LoVo (cell line): ENCODE data around the gene ZFP62.
"Not testable (repeated sequence)": the region's sequence is repeated elsewhere in the genome, so short reads cannot be mapped to it uniquely, and the experiment has no call there.

Experiments
- DNase-seq: peaks from one replicate; pipeline ENCODE4 v3.0.0-alpha.2; 2016; ENCODE audit warnings: low spot score

ZFP62 gene

GRCh38 chr5:180860887-180861822 lies at the start of gene ZFP62:
TSS of gene ZFP62 (minus strand) at chr5:180861276. CDS start at chr5:180861219, 57 bp downstream.
- DNase-seq = peak; percentile 91

GRCh38 chr5:180910735-180911134 lies 49.7 kb upstream of the ZFP62 start:
- no peak for DNase-seq

GRCh38 chr5:180910182-180910581 lies 49.1 kb upstream of the ZFP62 start:
- DNase-seq = no peak

- DNase-seq = no peak
Measured at GRCh38 chr5:180909782-180910181, 48.7 kb upstream of the ZFP62 start.

GRCh38 chr5:180908998-180909731 lies 48.1 kb upstream of the ZFP62 start:
- no peak for DNase-seq

GRCh38 chr5:180908400-180908799 lies 47.3 kb upstream of the ZFP62 start:
- DNase-seq = no peak

GRCh38 chr5:180901319-180902009 lies 40.4 kb upstream of the ZFP62 start:
- DNase-seq = no peak

- no peak for DNase-seq
Measured at GRCh38 chr5:180900178-180900577, 39.1 kb upstream of the ZFP62 start.

GRCh38 chr5:180898621-180899246 lies 37.7 kb upstream of the ZFP62 start, which contains the start of gene BTNL8:
TSS of gene BTNL8 (plus strand) at chr5:180899159. CDS start at chr5:180899311, 152 bp downstream.
- DNase-seq = peak; percentile 37

GRCh38 chr5:180895330-180895729 lies 34.3 kb upstream of the ZFP62 start:
- not testable (repeated sequence) for DNase-seq

GRCh38 chr5:180889381-180889780 lies 28.3 kb upstream of the ZFP62 start:
- DNase-seq = no peak

- DNase-seq = peak; percentile 80
Measured at GRCh38 chr5:180885845-180886529, 24.9 kb upstream of the ZFP62 start.

- no peak for DNase-seq
Measured at GRCh38 chr5:180875860-180876426, 14.9 kb upstream of the ZFP62 start.

- DNase-seq = no peak
Measured at GRCh38 chr5:180874804-180875582, 13.9 kb upstream of the ZFP62 start.

GRCh38 chr5:180873615-180874520 lies 12.8 kb upstream of the ZFP62 start:
- no peak for DNase-seq

GRCh38 chr5:180872419-180872818 lies 11.3 kb upstream of the ZFP62 start:
- DNase-seq = no peak

- DNase-seq = no peak
Measured at GRCh38 chr5:180870276-180871068, 9.4 kb upstream of the ZFP62 start.

GRCh38 chr5:180869587-180869986 lies 8.5 kb upstream of the ZFP62 start:
- DNase-seq = no peak
